Osteoblast (primary cell): ENCODE measurements around the gene ST6GALNAC3. TPM values are rescaled to one million over a fixed set of nuclear protein-coding genes. Genes with fewer than 3 reads are reported as not detected.

Experiments
- DNase-seq: peaks from one replicate; pipeline ENCODE4 v3.0.0; 2011; ENCODE audit warnings: low spot score, mixed read lengths; ENCODE audit not compliant: insufficient read length; ENCODE audit errors: missing footprints
- H2AFZ ChIP-seq: 2 replicates; pipeline ENCODE4 v1.6.0; 2011; ENCODE audit warnings: mild to moderate bottlenecking, low read length
- H3K27ac ChIP-seq: 2 replicates; pipeline ENCODE4 v1.5.1; 2011; ENCODE audit warnings: mild to moderate bottlenecking, low read depth, low read length, moderate library complexity
- H3K27me3 ChIP-seq: 2 replicates; pipeline ENCODE4 v1.6.0; 2012; ENCODE audit warnings: mild to moderate bottlenecking, control low read depth, inconsistent platforms, low read length, moderate library complexity; ENCODE audit not compliant: insufficient read depth
- H3K36me3 ChIP-seq: 2 replicates; pipeline ENCODE4 v1.5.1; 2011; ENCODE audit warnings: mild to moderate bottlenecking, low read length, control low read depth, moderate library complexity; ENCODE audit not compliant: insufficient read depth
- H3K4me1 ChIP-seq: 2 replicates; pipeline ENCODE4 v1.5.1; 2011; ENCODE audit warnings: mild to moderate bottlenecking, low read length, control low read depth, moderate library complexity; ENCODE audit not compliant: insufficient read depth
- H3K4me2 ChIP-seq: 2 replicates; pipeline ENCODE4 v1.6.0; 2011; ENCODE audit warnings: mild to moderate bottlenecking, low read length; ENCODE audit not compliant: insufficient read depth
- H3K4me3 ChIP-seq: fragments of 200-600 bp; sonication (generic); 3 replicates; pipeline ENCODE4 v1.5.1; 2012; ENCODE audit warnings: mild to moderate bottlenecking, low read length, inconsistent platforms; ENCODE audit not compliant: insufficient read depth
- H3K79me2 ChIP-seq: 2 replicates; pipeline ENCODE4 v1.6.0; 2012; ENCODE audit warnings: mild to moderate bottlenecking, low read length, control low read depth, inconsistent platforms; ENCODE audit not compliant: insufficient read depth
- H3K9me3 ChIP-seq: 2 replicates; pipeline ENCODE4 v1.5.1; 2011; ENCODE audit warnings: low read depth, low read length, control low read depth
- H4K20me1 ChIP-seq: 2 replicates; pipeline ENCODE4 v1.6.0; 2012; ENCODE audit warnings: mild to moderate bottlenecking, low read length, control low read depth; ENCODE audit not compliant: insufficient read depth
- total RNA-seq: library from RNA; depleted of rRNA; stranded (reverse); fragments of >200 nt; gene quantifications from 2 replicates; pipeline ENCODE4 v1.2.3, GENCODE V29; 2012
- TF ChIP-seq, protein P1 (sequence below): IDR thresholded peaks from 2 replicates; pipeline ENCODE4 v1.5.1; 2011; ENCODE audit warnings: mild to moderate bottlenecking, low read depth, low read length, moderate library complexity; ENCODE audit errors: extremely low read depth

The ST6GALNAC3 gene
- total RNA-seq, 1 donor, result not detected

DNA sequence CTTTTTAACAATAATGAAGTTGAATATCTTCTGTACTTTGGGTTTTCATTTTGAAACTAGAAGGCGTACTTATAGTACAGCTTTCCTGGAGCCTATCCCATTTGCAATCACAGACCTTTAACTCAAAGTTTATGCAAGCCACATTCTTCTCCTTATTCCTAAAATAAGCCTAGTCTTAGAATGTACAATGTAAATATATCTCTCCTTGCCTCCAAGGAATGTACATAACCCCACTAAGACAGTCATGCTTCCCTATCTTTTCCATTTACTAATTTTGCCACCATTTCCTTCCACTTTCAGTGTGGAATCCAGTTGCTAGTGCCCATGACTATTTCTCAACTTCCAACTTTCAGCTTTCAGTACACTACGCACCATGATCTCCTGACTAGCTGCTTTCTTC, 327.6 kb downstream of the ST6GALNAC3 start:
- Histone ChIP-seq H3K9me3 (no peaks in the 10 kb centered on the region), H3K79me2 (no peaks in the 10 kb centered on the region)

DNA sequence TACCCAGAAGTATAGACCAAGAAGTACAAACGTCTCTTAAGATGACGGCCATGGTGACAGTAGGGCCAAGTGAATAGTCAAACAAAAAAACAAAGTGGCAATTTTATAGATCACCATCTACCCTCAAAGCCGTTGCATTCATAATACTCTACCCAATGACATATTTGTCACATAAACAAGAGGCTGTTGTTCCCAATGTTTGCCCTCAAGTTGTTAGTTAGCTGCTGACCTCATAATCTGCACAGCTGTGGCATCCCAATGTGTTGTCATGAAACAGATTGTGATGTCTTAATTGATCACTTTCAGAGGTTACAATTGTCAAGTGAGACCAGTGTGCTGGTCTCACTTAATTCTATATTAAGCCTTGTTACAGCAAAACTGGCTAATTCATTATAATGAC, 333.8 kb downstream of the ST6GALNAC3 start:
- H3K4me3 ChIP-seq, result no peak overlapping the region
- H4K20me1 ChIP-seq, result no peaks in the 10 kb centered on the region
- H3K4me2 ChIP-seq, result no peak overlapping the region
- no peaks in the 10 kb centered on the region for H3K36me3 ChIP-seq
- DNase-seq, result no peak
- TF ChIP-seq, protein P1, sequence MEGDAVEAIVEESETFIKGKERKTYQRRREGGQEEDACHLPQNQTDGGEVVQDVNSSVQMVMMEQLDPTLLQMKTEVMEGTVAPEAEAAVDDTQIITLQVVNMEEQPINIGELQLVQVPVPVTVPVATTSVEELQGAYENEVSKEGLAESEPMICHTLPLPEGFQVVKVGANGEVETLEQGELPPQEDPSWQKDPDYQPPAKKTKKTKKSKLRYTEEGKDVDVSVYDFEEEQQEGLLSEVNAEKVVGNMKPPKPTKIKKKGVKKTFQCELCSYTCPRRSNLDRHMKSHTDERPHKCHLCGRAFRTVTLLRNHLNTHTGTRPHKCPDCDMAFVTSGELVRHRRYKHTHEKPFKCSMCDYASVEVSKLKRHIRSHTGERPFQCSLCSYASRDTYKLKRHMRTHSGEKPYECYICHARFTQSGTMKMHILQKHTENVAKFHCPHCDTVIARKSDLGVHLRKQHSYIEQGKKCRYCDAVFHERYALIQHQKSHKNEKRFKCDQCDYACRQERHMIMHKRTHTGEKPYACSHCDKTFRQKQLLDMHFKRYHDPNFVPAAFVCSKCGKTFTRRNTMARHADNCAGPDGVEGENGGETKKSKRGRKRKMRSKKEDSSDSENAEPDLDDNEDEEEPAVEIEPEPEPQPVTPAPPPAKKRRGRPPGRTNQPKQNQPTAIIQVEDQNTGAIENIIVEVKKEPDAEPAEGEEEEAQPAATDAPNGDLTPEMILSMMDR, result no peak
- H3K9me3 ChIP-seq, result no peaks in the 10 kb centered on the region
- no peak overlapping the region for H3K27ac ChIP-seq
- no peak overlapping the region for H2AFZ ChIP-seq
- no peaks in the 10 kb centered on the region for H3K4me1 ChIP-seq
- H3K27me3 ChIP-seq, result no peaks in the 10 kb centered on the region
- H3K79me2 ChIP-seq, result no peaks in the 10 kb centered on the region

More for the DNA sequence above, 327.6 kb downstream of the ST6GALNAC3 start:
- no peak overlapping the region for H3K4me3 ChIP-seq
- H2AFZ ChIP-seq, result no peak overlapping the region
- no peaks in the 10 kb centered on the region for H3K27me3 ChIP-seq
- no peak overlapping the region for H3K4me2 ChIP-seq
- H3K36me3 ChIP-seq, result no peaks in the 10 kb centered on the region
- H3K4me1 ChIP-seq, result no peaks in the 10 kb centered on the region
- DNase-seq, result no peak
- TF ChIP-seq, protein P1, result no peak
- H4K20me1 ChIP-seq, result no peaks in the 10 kb centered on the region
- no peak overlapping the region for H3K27ac ChIP-seq

DNA sequence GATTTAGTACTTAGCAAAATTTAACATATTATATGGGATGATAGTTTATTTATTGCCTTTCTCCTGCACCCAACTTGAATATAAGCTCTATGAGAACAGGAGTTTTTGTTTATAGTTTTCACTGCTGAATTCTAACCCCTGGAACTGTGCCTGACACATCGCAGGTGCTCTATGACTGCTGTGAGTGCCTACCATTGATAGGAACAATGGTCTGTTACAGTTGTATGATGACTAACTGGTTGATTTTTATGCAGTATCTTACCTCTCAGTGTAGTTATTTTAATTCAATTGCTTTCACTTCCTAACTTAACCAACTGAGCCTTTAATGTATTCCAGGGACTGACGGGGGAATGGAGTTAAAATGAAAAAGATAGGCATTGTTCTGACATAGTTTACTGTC, 336.0 kb downstream of the ST6GALNAC3 start:
- no peak overlapping the region for H3K4me2 ChIP-seq
- no peak overlapping the region for H2AFZ ChIP-seq
- no peaks in the 10 kb centered on the region for H3K9me3 ChIP-seq
- H3K36me3 ChIP-seq, result no peaks in the 10 kb centered on the region
- DNase-seq, result no peak
- H3K4me1 ChIP-seq, result no peaks in the 10 kb centered on the region
- no peak overlapping the region for H3K4me3 ChIP-seq
- H4K20me1 ChIP-seq, result no peaks in the 10 kb centered on the region
- H3K27ac ChIP-seq, result no peak overlapping the region
- H3K79me2 ChIP-seq, result no peaks in the 10 kb centered on the region
- H3K27me3 ChIP-seq, result no peaks in the 10 kb centered on the region
- TF ChIP-seq, protein P1, result no peak

DNA sequence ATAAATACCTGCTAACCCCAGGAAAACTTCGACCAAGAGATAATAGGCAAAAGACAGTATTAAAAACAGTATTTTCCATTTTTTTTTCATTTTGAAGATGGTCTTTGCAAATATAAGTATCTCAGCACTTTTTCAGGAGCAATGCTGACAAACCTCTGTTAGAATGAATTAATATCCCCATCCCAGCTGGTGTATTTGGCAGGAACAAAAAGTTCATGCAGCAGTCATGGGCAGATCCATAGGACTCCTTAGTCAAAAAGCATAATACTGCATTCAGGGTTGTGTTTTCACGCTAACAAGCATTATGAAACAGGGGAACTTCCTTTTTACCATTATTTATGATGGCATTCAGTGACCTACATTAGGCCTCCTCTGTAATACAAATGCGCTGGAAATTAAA, 344.0 kb downstream of the ST6GALNAC3 start:
- H3K27ac ChIP-seq, result no peak overlapping the region
- H2AFZ ChIP-seq, result no peak overlapping the region
- H3K4me1 ChIP-seq, result no peaks in the 10 kb centered on the region
- TF ChIP-seq, protein P1, result no peak
- no peaks in the 10 kb centered on the region for H4K20me1 ChIP-seq
- no peaks in the 10 kb centered on the region for H3K36me3 ChIP-seq
- no peak for DNase-seq
- no peak overlapping the region for H3K4me3 ChIP-seq
- H3K79me2 ChIP-seq, result no peaks in the 10 kb centered on the region
- no peak overlapping the region for H3K4me2 ChIP-seq
- no peaks in the 10 kb centered on the region for H3K27me3 ChIP-seq
- H3K9me3 ChIP-seq, result no peaks in the 10 kb centered on the region
